ENCODE results near the gene RNU6-9.

The RNU6-9 gene

DNA sequence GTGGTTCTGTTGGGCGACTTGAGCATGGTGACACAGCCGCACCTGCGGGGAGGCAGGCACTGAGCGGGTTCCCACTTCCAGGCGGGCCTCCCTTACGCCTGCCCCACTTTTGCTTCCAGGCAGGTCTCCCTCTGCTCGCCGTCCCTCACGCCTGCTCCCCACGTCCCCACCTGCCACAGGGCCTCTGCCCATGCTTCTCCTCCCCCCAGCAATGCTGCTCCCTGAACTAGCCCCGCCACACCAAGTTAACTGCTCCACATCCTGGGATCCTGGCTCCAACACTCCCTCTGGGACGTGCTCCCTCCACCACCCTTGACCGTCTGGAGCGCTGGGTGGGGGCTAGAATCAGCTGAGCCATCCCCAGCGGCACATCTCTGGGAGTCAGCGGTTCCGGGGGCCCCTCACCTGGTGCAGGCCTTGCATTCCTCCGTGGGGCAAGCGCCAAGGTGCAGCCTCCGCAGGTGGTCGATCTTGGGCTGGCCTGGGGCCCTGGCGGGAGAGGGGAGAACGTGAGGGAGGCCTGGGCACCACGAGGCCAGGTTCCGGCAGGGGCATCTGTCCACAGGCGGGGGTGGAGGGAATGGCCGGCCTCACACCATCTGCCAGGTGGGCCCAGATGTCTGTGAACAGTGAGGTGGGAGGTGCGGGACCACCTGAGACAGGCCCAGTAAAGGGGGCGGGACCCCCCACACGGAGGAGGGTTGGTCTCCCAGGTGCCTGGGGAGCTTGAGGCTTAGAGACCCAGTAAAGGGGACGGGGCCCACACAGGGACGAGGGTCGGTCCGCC, 24.6 kb upstream of the RNU6-9 start:
- ATAC-seq: no peak
- no peak for TF ChIP-seq ZNF565 (CRISPR knock-in tag; conservative IDR thresholded peaks at IDR 0.05; ENCODE audit: low read depth)
- no peak for TF ChIP-seq SNAI2 (CRISPR knock-in tag; IDR thresholded peaks at IDR 0.05)
- no peak for TF ChIP-seq TOX (CRISPR knock-in tag; IDR thresholded peaks at IDR 0.05; ENCODE audit: borderline replicate concordance)
- TF ChIP-seq ISL1 (CRISPR knock-in tag; IDR thresholded peaks at IDR 0.05): no peak
- TF ChIP-seq TCF4 (CRISPR knock-in tag; IDR thresholded peaks at IDR 0.05; ENCODE audit: borderline replicate concordance): no peak
- no peak for TF ChIP-seq CSDC2 (CRISPR knock-in tag; IDR thresholded peaks at IDR 0.05)
- TF ChIP-seq ZFP3 (CRISPR knock-in tag; IDR thresholded peaks at IDR 0.05): no peak
- no peak for TF ChIP-seq PPARA (CRISPR knock-in tag; IDR thresholded peaks at IDR 0.05; ENCODE audit: borderline replicate concordance)
- TF ChIP-seq, protein P1, sequence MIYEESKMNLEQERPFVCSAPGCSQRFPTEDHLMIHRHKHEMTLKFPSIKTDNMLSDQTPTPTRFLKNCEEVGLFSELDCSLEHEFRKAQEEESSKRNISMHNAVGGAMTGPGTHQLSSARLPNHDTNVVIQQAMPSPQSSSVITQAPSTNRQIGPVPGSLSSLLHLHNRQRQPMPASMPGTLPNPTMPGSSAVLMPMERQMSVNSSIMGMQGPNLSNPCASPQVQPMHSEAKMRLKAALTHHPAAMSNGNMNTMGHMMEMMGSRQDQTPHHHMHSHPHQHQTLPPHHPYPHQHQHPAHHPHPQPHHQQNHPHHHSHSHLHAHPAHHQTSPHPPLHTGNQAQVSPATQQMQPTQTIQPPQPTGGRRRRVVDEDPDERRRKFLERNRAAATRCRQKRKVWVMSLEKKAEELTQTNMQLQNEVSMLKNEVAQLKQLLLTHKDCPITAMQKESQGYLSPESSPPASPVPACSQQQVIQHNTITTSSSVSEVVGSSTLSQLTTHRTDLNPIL (CRISPR knock-in tag; IDR thresholded peaks at IDR 0.05; ENCODE audit: low read depth): no peak
- TF ChIP-seq ZFP30 (CRISPR knock-in tag; IDR thresholded peaks at IDR 0.05): no peak
- TF ChIP-seq ESRRG (CRISPR knock-in tag; IDR thresholded peaks at IDR 0.05): no peak
- no peak for TF ChIP-seq BACH2 (CRISPR knock-in tag; IDR thresholded peaks at IDR 0.05; ENCODE audit: borderline replicate concordance)
- TF ChIP-seq ZNF8 (CRISPR knock-in tag; IDR thresholded peaks at IDR 0.05): no peak
- no peak for TF ChIP-seq ZC3H10 (CRISPR knock-in tag; IDR thresholded peaks at IDR 0.05)

DNA sequence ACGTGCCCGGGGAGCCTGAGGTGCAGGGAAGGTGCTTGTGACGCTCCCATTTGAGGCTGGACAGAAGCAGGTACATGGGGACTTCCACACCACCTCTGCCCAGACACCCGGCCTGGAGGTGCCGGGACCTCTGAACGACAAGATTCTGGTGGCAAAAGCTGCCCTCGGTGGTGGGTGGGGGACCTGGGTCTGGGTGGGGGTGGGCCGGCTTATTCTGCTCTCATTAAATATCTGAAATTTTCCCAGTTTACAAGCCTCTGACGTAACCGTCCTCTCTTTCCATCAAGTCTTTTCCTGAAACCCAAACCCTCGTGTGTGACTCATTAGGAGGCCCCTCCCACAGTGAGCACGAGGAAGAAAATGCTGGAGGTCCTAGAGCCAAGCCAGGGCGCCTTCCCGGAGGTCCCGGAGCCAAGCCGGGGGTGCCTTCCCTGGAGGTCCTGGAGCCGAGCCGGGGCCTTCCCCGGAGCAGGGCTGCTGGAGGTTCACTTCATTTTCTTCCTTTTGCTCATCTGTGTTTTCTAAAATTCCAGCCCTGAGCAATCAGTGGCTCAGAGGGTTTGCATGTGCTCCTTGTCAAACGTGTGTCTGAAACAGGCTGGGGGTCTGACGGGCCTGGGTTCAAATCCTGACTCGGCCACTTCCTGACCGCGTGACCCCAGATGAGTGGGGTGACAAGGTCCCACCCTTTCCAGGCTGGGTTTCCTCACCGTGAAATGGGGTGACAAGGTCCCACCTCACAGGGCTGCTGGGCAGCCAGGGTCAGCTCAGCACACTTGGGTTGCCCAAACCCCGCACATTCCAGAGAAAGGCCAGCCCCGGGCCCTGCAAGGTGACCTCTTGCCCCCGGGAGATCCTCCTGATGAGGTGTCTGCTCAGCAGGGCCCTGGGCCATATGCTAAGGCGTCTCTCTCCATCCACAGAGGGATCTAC, 23.8 kb upstream of the RNU6-9 start:
- TF ChIP-seq, protein P2, sequence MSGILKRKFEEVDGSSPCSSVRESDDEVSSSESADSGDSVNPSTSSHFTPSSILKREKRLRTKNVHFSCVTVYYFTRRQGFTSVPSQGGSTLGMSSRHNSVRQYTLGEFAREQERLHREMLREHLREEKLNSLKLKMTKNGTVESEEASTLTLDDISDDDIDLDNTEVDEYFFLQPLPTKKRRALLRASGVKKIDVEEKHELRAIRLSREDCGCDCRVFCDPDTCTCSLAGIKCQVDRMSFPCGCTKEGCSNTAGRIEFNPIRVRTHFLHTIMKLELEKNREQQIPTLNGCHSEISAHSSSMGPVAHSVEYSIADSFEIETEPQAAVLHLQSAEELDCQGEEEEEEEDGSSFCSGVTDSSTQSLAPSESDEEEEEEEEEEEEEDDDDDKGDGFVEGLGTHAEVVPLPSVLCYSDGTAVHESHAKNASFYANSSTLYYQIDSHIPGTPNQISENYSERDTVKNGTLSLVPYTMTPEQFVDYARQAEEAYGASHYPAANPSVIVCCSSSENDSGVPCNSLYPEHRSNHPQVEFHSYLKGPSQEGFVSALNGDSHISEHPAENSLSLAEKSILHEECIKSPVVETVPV (CRISPR knock-in tag; IDR thresholded peaks at IDR 0.05): no peak
- TF ChIP-seq, protein P1 (CRISPR knock-in tag; IDR thresholded peaks at IDR 0.05; ENCODE audit: low read depth): no peak
- TF ChIP-seq, protein P3, sequence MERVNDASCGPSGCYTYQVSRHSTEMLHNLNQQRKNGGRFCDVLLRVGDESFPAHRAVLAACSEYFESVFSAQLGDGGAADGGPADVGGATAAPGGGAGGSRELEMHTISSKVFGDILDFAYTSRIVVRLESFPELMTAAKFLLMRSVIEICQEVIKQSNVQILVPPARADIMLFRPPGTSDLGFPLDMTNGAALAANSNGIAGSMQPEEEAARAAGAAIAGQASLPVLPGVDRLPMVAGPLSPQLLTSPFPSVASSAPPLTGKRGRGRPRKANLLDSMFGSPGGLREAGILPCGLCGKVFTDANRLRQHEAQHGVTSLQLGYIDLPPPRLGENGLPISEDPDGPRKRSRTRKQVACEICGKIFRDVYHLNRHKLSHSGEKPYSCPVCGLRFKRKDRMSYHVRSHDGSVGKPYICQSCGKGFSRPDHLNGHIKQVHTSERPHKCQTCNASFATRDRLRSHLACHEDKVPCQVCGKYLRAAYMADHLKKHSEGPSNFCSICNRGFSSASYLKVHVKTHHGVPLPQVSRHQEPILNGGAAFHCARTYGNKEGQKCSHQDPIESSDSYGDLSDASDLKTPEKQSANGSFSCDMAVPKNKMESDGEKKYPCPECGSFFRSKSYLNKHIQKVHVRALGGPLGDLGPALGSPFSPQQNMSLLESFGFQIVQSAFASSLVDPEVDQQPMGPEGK (CRISPR knock-in tag; IDR thresholded peaks at IDR 0.05; ENCODE audit: borderline replicate concordance): 0 out of 2 replicates have a peak, but pooled peaks have one; percentile 37
- no peak for TF ChIP-seq ZNF8 (CRISPR knock-in tag; IDR thresholded peaks at IDR 0.05)
- peak; percentile 74 for ATAC-seq

DNA sequence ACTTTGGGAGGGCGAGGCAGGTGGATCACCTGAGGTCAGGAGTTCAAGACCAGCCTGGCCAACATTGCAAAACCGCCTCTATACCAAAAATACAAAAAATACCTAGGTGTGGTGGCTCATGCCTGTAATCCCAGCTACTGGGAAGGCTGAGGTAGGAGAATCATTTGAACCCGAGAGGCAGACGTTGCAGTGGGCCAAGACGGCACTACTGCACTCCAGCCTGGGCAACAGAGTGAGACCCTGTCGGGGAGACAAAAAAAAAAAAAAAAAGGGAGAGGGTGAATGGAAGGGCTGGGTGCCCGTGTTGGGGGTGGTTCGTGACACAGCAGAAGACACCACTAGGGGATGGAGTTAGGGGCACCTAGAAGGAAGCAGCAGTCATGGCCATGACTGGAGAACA, 23.0 kb upstream of the RNU6-9 start:
- ATAC-seq: no peak
- TF ChIP-seq ISL1 (CRISPR knock-in tag; IDR thresholded peaks at IDR 0.05) (no peak), GLIS3 (CRISPR knock-in tag; IDR thresholded peaks at IDR 0.05) (no peak), ZC3H10 (CRISPR knock-in tag; IDR thresholded peaks at IDR 0.05) (no peak), PPARA (CRISPR knock-in tag; IDR thresholded peaks at IDR 0.05; ENCODE audit: borderline replicate concordance) (no peak)

DNA sequence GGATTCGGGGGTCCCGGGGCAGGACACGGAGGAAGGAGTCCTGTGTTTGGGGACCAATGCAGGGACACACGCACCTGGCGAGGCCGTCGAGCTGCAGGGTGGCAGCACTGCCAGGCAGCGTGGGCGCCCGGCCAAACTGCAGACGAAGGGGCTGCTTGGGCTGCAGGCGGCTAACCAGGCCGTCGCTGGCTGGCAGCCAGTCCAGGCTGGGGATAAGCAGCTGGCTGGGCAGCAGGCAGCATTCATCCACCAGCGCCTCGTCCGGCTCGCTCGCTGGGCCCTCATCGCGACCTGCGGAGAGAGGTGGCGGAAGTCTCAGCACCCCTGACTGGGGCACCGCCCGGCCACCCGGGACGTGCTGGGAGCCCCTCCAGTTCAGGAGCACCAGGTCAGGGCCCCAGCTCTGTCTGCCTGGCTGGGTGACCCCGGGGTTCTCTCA, 22.3 kb upstream of the RNU6-9 start:
- no peak for TF ChIP-seq OSR1 (CRISPR knock-in tag; IDR thresholded peaks at IDR 0.05)
- TF ChIP-seq BACH2 (CRISPR knock-in tag; IDR thresholded peaks at IDR 0.05; ENCODE audit: borderline replicate concordance): no peak
- no peak for TF ChIP-seq SNAI2 (CRISPR knock-in tag; IDR thresholded peaks at IDR 0.05)
- TF ChIP-seq, protein P3 (CRISPR knock-in tag; IDR thresholded peaks at IDR 0.05; ENCODE audit: borderline replicate concordance): no peak
- TF ChIP-seq, protein P4, sequence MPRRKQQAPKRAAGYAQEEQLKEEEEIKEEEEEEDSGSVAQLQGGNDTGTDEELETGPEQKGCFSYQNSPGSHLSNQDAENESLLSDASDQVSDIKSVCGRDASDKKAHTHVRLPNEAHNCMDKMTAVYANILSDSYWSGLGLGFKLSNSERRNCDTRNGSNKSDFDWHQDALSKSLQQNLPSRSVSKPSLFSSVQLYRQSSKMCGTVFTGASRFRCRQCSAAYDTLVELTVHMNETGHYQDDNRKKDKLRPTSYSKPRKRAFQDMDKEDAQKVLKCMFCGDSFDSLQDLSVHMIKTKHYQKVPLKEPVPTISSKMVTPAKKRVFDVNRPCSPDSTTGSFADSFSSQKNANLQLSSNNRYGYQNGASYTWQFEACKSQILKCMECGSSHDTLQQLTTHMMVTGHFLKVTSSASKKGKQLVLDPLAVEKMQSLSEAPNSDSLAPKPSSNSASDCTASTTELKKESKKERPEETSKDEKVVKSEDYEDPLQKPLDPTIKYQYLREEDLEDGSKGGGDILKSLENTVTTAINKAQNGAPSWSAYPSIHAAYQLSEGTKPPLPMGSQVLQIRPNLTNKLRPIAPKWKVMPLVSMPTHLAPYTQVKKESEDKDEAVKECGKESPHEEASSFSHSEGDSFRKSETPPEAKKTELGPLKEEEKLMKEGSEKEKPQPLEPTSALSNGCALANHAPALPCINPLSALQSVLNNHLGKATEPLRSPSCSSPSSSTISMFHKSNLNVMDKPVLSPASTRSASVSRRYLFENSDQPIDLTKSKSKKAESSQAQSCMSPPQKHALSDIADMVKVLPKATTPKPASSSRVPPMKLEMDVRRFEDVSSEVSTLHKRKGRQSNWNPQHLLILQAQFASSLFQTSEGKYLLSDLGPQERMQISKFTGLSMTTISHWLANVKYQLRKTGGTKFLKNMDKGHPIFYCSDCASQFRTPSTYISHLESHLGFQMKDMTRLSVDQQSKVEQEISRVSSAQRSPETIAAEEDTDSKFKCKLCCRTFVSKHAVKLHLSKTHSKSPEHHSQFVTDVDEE (CRISPR knock-in tag; IDR thresholded peaks at IDR 0.05): no peak
- TF ChIP-seq ZNF8 (CRISPR knock-in tag; IDR thresholded peaks at IDR 0.05): no peak
- TF ChIP-seq ARNTL (CRISPR knock-in tag; IDR thresholded peaks at IDR 0.05; ENCODE audit: borderline replicate concordance, low read depth): no peak
- no peak for TF ChIP-seq ZC3H10 (CRISPR knock-in tag; IDR thresholded peaks at IDR 0.05)
- TF ChIP-seq RARB (CRISPR knock-in tag; IDR thresholded peaks at IDR 0.05): no peak
- no peak for TF ChIP-seq CSDC2 (CRISPR knock-in tag; IDR thresholded peaks at IDR 0.05)
- no peak for TF ChIP-seq TCF4 (CRISPR knock-in tag; IDR thresholded peaks at IDR 0.05; ENCODE audit: borderline replicate concordance)
- no peak for TF ChIP-seq ZFP3 (CRISPR knock-in tag; IDR thresholded peaks at IDR 0.05)
- TF ChIP-seq GLIS3 (CRISPR knock-in tag; IDR thresholded peaks at IDR 0.05): no peak

More for the DNA sequence above, 22.3 kb upstream of the RNU6-9 start:
- ATAC-seq: no peak; the same call in 2 of the 3 replicates

Data from SK-N-SH treated with all-trans-retinoic acid at 6 μM for 48 hours (cell line).